Ishikawa (cell line): ENCODE results near the gene SUFU.

Source experiments
- CEBPB ChIP-seq: IDR thresholded peaks from 2 replicates; pipeline ENCODE4 v1.6.1; 2012
- EP300 ChIP-seq: IDR thresholded peaks from 2 replicates; pipeline ENCODE4 v1.6.1; 2012; ENCODE audit warnings: borderline replicate concordance
- FOXM1 ChIP-seq: IDR thresholded peaks from 2 replicates; pipeline ENCODE4 v1.6.1; 2012; ENCODE audit warnings: low read depth, borderline replicate concordance
- MAX ChIP-seq: IDR thresholded peaks from 2 replicates; pipeline ENCODE4 v1.6.1; 2012
- RAD21 ChIP-seq: IDR thresholded peaks from 2 replicates; pipeline ENCODE4 v1.6.1; 2012; ENCODE audit warnings: low read depth
- REST ChIP-seq: IDR thresholded peaks from 2 replicates; pipeline ENCODE4 v1.6.1; 2012; ENCODE audit warnings: low read depth, mild to moderate bottlenecking
- TAF1 ChIP-seq: IDR thresholded peaks from 2 replicates; pipeline ENCODE4 v1.6.1; 2012; ENCODE audit warnings: low read depth, mild to moderate bottlenecking
- YY1 ChIP-seq: IDR thresholded peaks from 2 replicates; pipeline ENCODE4 v1.6.1; 2012; ENCODE audit warnings: low read depth
- ZBTB7A ChIP-seq: IDR thresholded peaks from 2 replicates; pipeline ENCODE4 v1.6.1; 2012; ENCODE audit warnings: low read depth

GRCh38 chr10:102627736-102628293 is 124.0 kb downstream of the SUFU start:
- TF ChIP-seq TAF1: no peak
- no peak for TF ChIP-seq EP300
- TF ChIP-seq CEBPB: no peak
- TF ChIP-seq MAX: no peak
- TF ChIP-seq REST: no peak
- TF ChIP-seq YY1: no peak
- TF ChIP-seq FOXM1: no peak
- no peak for TF ChIP-seq RAD21
- TF ChIP-seq ZBTB7A: no peak
